Spleen (tissue), 11 donors: ENCODE data around the gene SNED1. TPM values are rescaled to one million over a fixed set of nuclear protein-coding genes. Genes with fewer than 3 reads are reported as not detected.

ENCODE experiments used
- DNase-seq: peaks from one replicate; pipeline ENCODE4 v3.0.0-alpha.2; 2020
- H3K27ac ChIP-seq, 8 donors: fragments of 200-600 bp; sonication (generic) in 7 of 8; 1 replicate in 4 of 8; 2 replicates in 4 of 8; pipeline versions ENCODE4 v1.5.0 to v1.8.0; 2016 to 2021; ENCODE audit warnings: inconsistent platforms in 4 of 8, mild to moderate bottlenecking in 4 of 8, moderate library complexity in 1 of 8
- H3K27me3 ChIP-seq, 7 donors: fragments of 200-600 bp; sonication (generic) in 6 of 7; replicated peaks in 1 of 7; 1 replicate in 4 of 7; 2 replicates in 3 of 7; pipeline versions ENCODE4 v1.5.0 to v1.8.0; 2016 to 2021; ENCODE audit warnings: inconsistent platforms in 3 of 7, mild to moderate bottlenecking in 1 of 7
- H3K36me3 ChIP-seq, 6 donors: fragments of 200-600 bp; sonication (generic) in 5 of 6; 1 replicate in 4 of 6; 2 replicates in 2 of 6; pipeline versions ENCODE4 v1.5.0 to v1.8.0; 2016 to 2021; ENCODE audit warnings: inconsistent platforms in 2 of 6
- H3K4me1 ChIP-seq, 6 donors: fragments of 200-600 bp; sonication (generic) in 5 of 6; 1 replicate in 3 of 6; 2 replicates in 3 of 6; pipeline versions ENCODE4 v1.5.0 to v1.8.0; 2016 to 2021; ENCODE audit warnings: inconsistent platforms in 3 of 6
- H3K4me3 ChIP-seq, 8 donors: fragments of 200-600 bp; sonication (generic) in 7 of 8; 1 replicate in 4 of 8; 2 replicates in 4 of 8; pipeline versions ENCODE4 v1.5.0 to v1.8.0; 2016 to 2021; ENCODE audit warnings: inconsistent platforms in 4 of 8, mild to moderate bottlenecking in 4 of 8, moderate library complexity in 2 of 8
- H3K9me3 ChIP-seq, 8 donors: fragments of 200-600 bp; sonication (generic) in 7 of 8; 1 replicate in 4 of 8; 2 replicates in 4 of 8; pipeline versions ENCODE4 v1.5.0 to v1.8.0; 2016 to 2021; ENCODE audit warnings: inconsistent platforms in 4 of 8
- CTCF ChIP-seq, 11 experiments: fragments of 200-600 bp in 7 of 11; fragments of 450-650 bp in 4 of 11; sonication (generic) in 4 of 11; IDR thresholded peaks in 8 of 11; conservative IDR thresholded peaks in 3 of 11; 1 replicate in 7 of 11; 2 replicates in 4 of 11; pipeline versions ENCODE4 v1.4.0 to v1.8.0; 2016 to 2021; ENCODE audit warnings: antibody characterized with exemption in 11 of 11, inconsistent platforms in 4 of 11, mild to moderate bottlenecking in 1 of 11
- POLR2A ChIP-seq, 3 donors: fragments of 450-650 bp; IDR thresholded peaks; one replicate each; pipeline ENCODE4 v1.5.1; 2017; ENCODE audit warnings: antibody characterized with exemption in 3 of 3, mild to moderate bottlenecking in 1 of 3
- POLR2AphosphoS5 ChIP-seq, 3 donors: sonication (generic); formaldehyde crosslinking; IDR thresholded peaks; one replicate each; pipeline ENCODE4 v1.5.1; 2017; ENCODE audit warnings: antibody characterized with exemption in 3 of 3
- WGBS, 5 donors: extraction: QIAGEN DNeasy Blood & Tissue Kit in 3 of 5; methylation state at CpG; one replicate each; pipeline versions ENCODE4 v1.1.5 to v1.1.7; 2013 to 2018; 5-methylcytosine and 5-hydroxymethylcytosine counted together
- intact Hi-C: fragments of 100-400 bp; cut with DNase I; formaldehyde crosslinking; loops from one replicate; pipeline ENCODE4 v1.15.0; 2023; ENCODE audit warnings: low total_unique reads
- polyA plus RNA-seq, 3 donors: library from polyadenylated mRNA; stranded (reverse); fragments of 200-250 nt; gene quantifications; one replicate each; pipeline ENCODE4 v1.2.1, GENCODE V29; 2013
- total RNA-seq, 7 donors: library from RNA; depleted of rRNA in 3 of 7; stranded (reverse); fragments of >200 nt in 3 of 7; fragmentation: NEBNext Ultra II Directional in 4 of 7; extraction: Animal tissue kit (Norgen Biotek cat#: 25700) in 4 of 7; gene quantifications; one replicate each; pipeline versions ENCODE4 v1.1.0 to v1.2.1, GENCODE V29; 2016 to 2021
- donor health status: healthy with polysubstance abuse.
- donor health status: DM: no; HTN: no; CAD: no; lungs with moderate emphysema.
- donor health status: DM: no; HTN: no; CAD: no.
- donor health status: Bipolar disorder and iron deficiency.
- donor health status: healthy.
- donor health status: DM: no; HTN: no; CAD: no.
- donor health status: DM: yes; HTN: yes; CAD: no.

SNED1 gene
- total and polyA plus RNA-seq, 10 donors, result 2.6 to 85.3 (median 45.5) TPM

GRCh38 chr2:240951045-240951594 lies 47.3 kb upstream of the SNED1 start:
- 83 to 90% (median 87%) methylated on average over 3 of the region's 3 CpGs for WGBS, 5 donors
- H3K36me3 ChIP-seq, result no peaks in the 10 kb centered on the region
- no peak overlapping the region for H3K27ac ChIP-seq
- H3K4me3 ChIP-seq, result no peak overlapping the region
- H3K4me1 ChIP-seq, result no peaks in the 10 kb centered on the region
- intact Hi-C loops, result no loop called here
- no peak for TF ChIP-seq POLR2AphosphoS5 (IDR thresholded peaks at IDR 0.05)
- TF ChIP-seq POLR2A (IDR thresholded peaks at IDR 0.05), result no peak
- no peaks in the 10 kb centered on the region for H3K9me3 ChIP-seq
- H3K27me3 ChIP-seq, result peaks cover 0 to 9% (median 0%) of the 10 kb centered on the region in 7 donors
- DNase-seq, result no peak

GRCh38 chr2:240952496-240953246 lies 45.7 kb upstream of the SNED1 start:
- WGBS, 5 donors, result 78 to 91% (median 83%) methylated on average over 13 to 14 of the region's 14 CpGs
- Histone ChIP-seq H3K27ac (no peak overlapping the region), H3K36me3 (no peaks in the 10 kb centered on the region), H3K9me3 (no peaks in the 10 kb centered on the region), H3K4me3 (no peak overlapping the region), H3K27me3 (peaks cover 0 to 19% (median 0%) of the 10 kb centered on the region in 7 donors), H3K4me1 (no peaks in the 10 kb centered on the region)
- no peak for TF ChIP-seq CTCF (IDR thresholded peaks at IDR 0.05 in 8 of 11, conservative IDR thresholded peaks at IDR 0.05 in 3 of 11)
- DNase-seq, result no peak
- intact Hi-C loops, result no loop called here

- peak; percentile 38 for DNase-seq
- Histone ChIP-seq H3K27ac (no peak overlapping the region), H3K4me1 (no peaks in the 10 kb centered on the region), H3K27me3 (peaks cover 0 to 19% (median 0%) of the 10 kb centered on the region in 7 donors), H3K4me3 (no peak overlapping the region), H3K9me3 (no peaks in the 10 kb centered on the region), H3K36me3 (no peaks in the 10 kb centered on the region)
- intact Hi-C loops, result no loop called here
- 77 to 89% (median 82%) methylated on average over 14 of the region's 14 CpGs for WGBS, 5 donors
- TF ChIP-seq POLR2A (IDR thresholded peaks at IDR 0.05) (no peak), POLR2AphosphoS5 (IDR thresholded peaks at IDR 0.05) (no peak), CTCF (IDR thresholded peaks at IDR 0.05 in 8 of 11, conservative IDR thresholded peaks at IDR 0.05 in 3 of 11) (no peak)
These were observed 44.7 kb upstream of the SNED1 start for GRCh38 chr2:240953426-240954410.

- no peaks in the 10 kb centered on the region for H3K36me3 ChIP-seq
- H3K4me3 ChIP-seq, result no peak overlapping the region
- H3K27ac ChIP-seq, result no peak overlapping the region
- intact Hi-C loops, result no loop called here
- H3K4me1 ChIP-seq, result peaks cover 0 to 3% (median under 1%) of the 10 kb centered on the region in 6 donors
- 59 to 67% (median 65%) methylated on average over 12 to 15 of the region's 15 CpGs for WGBS, 5 donors
- peak; percentile 67 for DNase-seq
- TF ChIP-seq CTCF (IDR thresholded peaks at IDR 0.05 in 8 of 11, conservative IDR thresholded peaks at IDR 0.05 in 3 of 11) (no peak), POLR2AphosphoS5 (IDR thresholded peaks at IDR 0.05) (no peak), POLR2A (IDR thresholded peaks at IDR 0.05) (no peak)
- peaks cover 0 to 16% (median 0%) of the 10 kb centered on the region in 7 donors for H3K27me3 ChIP-seq
- no peaks in the 10 kb centered on the region for H3K9me3 ChIP-seq
These were observed 43.7 kb upstream of the SNED1 start for GRCh38 chr2:240954436-240955305.
